ENCODE data around the gene ILF2.
"Not testable (repeated sequence)": the region's sequence is repeated elsewhere in the genome, so short reads cannot be mapped to it uniquely, and the experiment has no call there.

ILF2 gene

DNA sequence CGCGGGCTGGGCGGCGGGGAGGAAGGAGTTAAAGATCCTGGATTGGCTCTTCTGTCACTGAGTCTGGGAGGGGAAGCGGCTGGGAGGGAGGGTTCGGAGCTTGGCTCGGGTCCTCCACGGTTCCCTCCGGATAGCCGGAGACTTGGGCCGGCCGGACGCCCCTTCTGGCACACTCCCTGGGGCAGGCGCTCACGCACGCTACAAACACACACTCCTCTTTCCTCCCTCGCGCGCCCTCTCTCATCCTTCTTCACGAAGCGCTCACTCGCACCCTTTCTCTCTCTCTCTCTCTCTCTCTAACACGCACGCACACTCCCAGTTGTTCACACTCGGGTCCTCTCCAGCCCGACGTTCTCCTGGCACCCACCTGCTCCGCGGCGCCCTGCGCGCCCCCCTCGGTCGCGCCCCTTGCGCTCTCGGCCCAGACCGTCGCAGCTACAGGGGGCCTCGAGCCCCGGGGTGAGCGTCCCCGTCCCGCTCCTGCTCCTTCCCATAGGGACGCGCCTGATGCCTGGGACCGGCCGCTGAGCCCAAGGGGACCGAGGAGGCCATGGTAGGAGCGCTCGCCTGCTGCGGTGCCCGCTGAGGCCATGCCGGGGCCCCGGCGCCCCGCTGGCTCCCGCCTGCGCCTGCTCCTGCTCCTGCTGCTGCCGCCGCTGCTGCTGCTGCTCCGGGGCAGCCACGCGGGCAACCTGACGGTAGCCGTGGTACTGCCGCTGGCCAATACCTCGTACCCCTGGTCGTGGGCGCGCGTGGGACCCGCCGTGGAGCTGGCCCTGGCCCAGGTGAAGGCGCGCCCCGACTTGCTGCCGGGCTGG is 7.9 kb upstream of the ILF2 start, which contains the start of gene NPR1:
TSS of gene NPR1 (plus strand) at position 170 of the 818 bp plus-strand sequence. CDS start at position 591, 421 bp downstream.
- DNase-seq, result peak; percentile 38

DNA sequence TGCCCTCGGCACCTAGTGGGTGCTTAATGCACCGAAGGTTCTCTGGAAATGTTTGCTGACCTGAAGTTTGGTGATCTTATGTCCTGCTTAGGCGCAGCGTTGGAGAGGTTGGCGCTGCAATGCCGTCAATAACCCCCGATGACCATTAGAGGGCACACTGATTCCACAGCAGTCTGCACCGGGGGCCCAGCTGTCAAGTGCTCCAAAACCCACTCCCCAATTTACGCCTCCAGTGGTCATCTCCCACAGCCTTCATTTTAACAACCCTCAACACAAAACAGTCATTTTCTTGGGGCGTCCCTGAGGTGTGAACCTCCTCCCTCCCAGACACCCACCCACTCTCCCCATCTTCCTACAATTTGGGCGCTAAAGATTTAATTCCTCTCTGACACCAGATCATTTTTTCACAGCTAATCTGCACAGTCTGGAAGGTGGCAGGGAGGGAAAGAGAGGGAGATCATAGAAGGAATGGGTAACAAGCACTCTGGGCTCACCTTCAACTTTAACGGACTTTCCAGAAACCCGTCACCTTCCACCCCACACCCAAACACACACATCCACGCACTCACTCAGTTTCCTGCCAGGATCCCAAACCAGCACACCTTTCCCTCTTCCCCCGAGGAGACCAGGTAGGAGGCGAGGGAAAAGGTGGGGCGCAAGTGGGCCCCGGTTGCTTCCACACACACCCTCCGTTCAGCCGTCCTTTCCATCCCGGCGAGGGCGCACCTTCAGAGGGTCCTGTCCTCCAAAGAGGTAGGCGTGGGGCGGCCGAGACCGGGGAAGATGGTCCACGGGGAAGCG is 7.1 kb upstream of the ILF2 start:
- DNase-seq, result peak; percentile 60

GRCh38 chr1:153673511-153673910 is 2.7 kb upstream of the ILF2 start:
- DNase-seq, result no peak

- DNase-seq, result peak; percentile 50
Measured at GRCh38 chr1:153671628-153672353, 998 bp upstream of the ILF2 start.

- peak; percentile 23 for DNase-seq
Measured at GRCh38 chr1:153670257-153670858, 435 bp downstream of the ILF2 start.

DNA sequence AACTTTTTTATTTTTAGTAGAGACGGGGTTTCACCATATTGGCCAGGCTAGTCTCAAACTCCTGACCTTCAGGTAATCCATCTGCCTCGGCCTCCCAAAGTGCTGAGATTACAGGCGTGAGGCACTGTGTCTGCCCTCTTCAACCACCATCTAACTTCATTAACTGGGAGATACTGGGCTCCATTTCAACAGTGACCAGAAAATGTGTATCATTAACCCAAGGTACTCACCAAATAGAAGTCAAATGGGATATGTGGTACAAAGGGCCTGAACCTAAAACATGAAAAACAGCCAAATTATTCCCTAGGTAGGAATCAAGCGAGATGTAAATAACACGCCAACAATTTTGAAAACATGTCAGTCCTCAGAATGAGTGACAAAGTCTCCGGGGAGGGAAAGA is 1.2 kb downstream of the ILF2 start:
- DNase-seq, result no peak

- not testable (repeated sequence) for DNase-seq
Measured at GRCh38 chr1:153668672-153669071, 2.1 kb downstream of the ILF2 start.

- no peak for DNase-seq
Measured at GRCh38 chr1:153667439-153667838, 3.4 kb downstream of the ILF2 start.

GRCh38 chr1:153663211-153663610 is 7.6 kb downstream of the ILF2 start:
- no peak for DNase-seq

DNA sequence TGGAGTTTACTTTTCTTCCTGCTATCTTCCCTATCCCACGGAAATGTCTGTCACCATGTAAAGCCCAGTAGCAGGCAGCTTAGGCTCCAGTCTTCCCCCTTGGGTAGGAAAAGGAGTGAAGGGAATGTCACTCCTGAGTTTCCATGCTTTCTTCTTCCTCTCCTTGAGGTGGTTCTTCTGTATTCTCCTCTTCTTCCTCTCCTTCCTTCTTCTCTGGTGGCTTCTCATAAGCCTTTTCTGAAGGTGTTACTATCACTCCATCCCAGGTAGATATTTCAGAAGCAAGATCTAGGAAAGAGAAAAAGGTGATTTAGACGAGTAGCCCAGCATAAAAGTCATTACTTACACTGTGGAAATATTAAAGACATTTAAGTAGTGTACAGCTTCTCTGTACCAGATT is 8.5 kb downstream of the ILF2 start:
- no peak for DNase-seq

DNA sequence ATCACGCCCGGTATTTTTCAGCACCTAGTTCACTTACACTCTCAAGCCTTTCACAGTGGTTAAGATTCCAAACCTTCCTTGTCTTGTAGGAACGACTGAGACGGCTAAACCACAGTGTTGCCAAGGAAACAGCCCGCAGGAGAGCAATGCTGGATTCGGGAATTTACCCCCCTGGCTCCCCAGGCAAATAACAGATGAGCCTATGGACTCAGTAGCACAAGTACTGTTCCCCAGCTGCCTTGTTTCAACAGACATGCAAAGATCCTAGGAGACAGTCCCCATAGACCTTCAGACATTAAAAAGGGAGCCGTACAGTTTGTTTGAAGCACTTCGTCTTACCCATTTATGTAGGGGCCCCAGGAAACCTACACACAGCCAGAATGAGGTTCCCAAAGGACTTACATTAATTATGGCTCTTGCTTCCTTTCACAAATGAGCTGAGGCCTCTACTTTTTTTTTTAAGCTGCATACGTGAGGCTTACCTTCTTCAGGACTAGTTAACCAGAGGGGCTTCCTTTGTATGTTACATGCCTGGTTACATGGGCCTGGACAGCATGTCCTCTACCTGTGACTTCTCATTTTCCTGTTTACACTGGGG is 9.6 kb downstream of the ILF2 start:
- DNase-seq, result no peak

- no peak for DNase-seq
Measured at GRCh38 chr1:153659656-153660055, 11.1 kb downstream of the ILF2 start.

- no peak for DNase-seq
Measured at GRCh38 chr1:153659175-153659534, 11.6 kb downstream of the ILF2 start.

GRCh38 chr1:153658400-153659174 is 12.2 kb downstream of the ILF2 start, which contains the start of gene SNAPIN:
TSS of gene SNAPIN (plus strand) at chr1:153658703. CDS start at chr1:153658744, 41 bp downstream.
- DNase-seq, result peak; percentile 87

DNA sequence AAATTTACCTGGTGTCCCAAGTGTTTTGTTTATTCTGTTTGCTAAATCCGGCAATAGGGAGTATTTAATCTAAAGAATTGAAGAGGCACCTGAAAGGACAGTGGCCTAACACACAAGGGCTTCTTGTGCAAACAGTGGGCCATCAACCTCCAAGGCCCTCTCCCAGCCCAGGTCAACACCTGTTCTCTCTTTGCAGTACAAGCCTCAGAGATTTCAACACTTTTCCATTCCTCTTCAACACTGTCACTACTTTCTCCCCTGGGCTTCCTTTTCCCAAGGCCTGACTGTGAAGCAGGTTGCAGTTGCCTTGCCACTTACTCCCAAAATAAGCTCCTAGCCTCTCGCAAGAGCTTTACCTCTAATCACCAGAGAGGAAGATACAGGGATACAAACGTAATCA is 15.5 kb downstream of the ILF2 start:
- peak; percentile 55 for DNase-seq

GRCh38 chr1:153652805-153653500 is 17.8 kb downstream of the ILF2 start:
- no peak for DNase-seq

- DNase-seq, result peak; percentile 10
Measured at GRCh38 chr1:153651771-153652170, 19.0 kb downstream of the ILF2 start.

DNA sequence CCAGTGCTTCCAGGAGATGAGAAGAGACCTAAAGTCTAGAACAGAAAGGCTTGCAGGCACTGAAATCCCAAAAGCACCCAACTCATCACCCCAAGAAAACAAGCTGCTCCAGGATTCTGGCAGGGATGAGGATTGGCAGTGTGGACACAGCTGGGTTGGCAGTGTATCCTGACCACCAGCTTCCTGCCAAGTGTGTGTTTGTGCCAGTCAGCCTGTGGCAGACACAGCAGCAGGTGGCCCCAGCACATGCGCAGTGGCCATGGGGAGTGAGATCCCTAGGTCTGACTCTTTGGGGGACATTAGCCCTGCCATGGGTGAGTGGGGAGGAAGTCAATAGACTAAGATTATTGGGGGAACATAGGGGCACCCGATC is 20.9 kb downstream of the ILF2 start:
- DNase-seq, result no peak

DNA sequence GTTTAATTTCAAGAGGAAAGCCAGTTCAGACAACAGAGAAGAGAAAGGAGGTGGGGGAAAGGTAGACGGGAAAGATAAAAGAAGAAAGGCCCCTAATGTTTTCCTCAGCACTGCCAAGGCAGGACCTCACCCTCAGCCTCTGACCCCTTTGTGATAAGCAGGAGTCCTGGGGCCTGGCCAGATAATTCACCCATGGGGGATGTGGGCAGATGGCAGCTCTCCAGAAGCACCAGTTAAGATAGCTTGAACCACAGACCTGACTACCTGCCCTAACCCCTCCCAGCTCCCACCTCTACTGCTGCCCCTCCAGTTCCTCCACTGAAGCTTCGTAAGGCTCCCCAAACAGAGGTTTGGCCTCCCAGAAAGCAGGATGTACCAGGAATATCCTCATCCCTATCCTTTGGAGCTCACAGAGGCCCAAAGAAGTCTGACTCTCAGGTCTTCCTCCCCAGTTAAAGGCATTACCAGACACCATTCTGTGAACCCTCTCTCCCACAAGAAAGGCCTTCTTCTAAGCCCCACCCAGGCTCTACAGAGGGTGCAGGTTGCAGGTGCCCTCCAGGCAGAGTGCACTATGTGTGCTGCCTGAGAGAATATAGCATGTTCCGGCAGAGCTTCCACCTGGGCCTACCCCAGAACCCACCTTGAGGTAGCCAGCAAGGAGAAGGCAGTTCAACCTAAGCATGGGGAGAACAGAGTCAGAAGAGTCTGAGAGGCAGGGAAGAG is 21.5 kb downstream of the ILF2 start:
- DNase-seq, result no peak

DNA sequence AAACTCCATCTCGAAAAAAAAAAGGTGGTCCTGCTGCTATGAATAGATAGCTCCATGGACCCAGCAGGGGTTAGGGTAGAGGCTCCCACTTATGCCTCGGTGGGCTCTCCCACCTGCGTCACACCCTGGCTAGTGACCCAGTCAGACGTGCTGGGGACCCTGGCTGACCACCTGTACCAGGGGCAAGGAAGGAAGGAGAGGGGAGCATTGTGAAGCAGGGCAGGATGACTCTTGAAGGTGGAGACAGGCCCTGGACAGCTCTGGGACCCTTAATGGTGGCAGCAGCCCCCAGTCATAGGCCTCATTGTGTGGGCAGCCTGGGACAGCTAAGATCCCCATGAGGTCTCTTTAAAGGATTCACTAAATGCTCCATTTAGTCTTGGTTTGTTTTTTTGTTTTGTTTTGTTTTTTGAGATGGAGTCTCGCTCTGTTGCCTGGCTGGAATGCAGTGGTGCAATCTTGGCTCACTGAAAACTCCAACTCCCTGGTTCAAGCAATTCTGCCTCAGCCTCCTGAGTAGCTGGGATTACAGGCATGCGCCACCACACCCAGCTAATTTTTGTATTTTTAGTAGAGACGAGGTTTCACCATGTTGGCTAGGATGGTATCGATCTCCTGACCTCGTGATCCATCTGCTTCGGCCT is 22.7 kb downstream of the ILF2 start:
- DNase-seq, result no peak
